ENCODE measurements around the gene DLGAP5. TPM values are rescaled to one million over a fixed set of nuclear protein-coding genes. Genes with fewer than 3 reads are reported as not detected.

The DLGAP5 gene
- total RNA-seq, 1 donor from 2014 or later: 1.2 TPM

DNA sequence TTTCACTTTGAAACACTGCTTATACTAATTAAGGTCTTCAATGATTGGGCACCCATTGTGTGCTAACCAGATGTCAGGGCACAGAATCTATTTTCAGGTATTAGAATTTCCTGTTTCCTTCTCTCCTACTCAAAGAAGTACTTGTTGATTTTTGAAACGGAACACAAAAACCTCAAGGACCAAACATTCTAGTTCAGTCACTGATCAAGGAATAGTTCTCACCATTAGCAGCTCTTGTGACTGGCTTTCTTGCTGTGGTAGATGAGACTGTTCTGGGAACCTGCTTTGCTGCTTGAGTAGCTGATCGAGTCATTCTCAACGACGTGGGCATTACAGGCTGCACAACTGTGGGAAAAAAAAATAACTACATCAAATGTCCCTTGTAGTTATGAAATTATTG is 11.0 kb downstream of the DLGAP5 start:
- DNase-seq (ENCODE audit: low spot score): no peak

GRCh38 chr14:55180006-55180405 is 11.4 kb downstream of the DLGAP5 start:
- DNase-seq (ENCODE audit: low spot score): no peak

GRCh38 chr14:55170526-55170925 is 20.9 kb downstream of the DLGAP5 start:
- no peak for DNase-seq (ENCODE audit: low spot score)

- DNase-seq (ENCODE audit: low spot score): no peak
Measured at GRCh38 chr14:55160989-55161388, 30.4 kb downstream of the DLGAP5 start.

- DNase-seq (ENCODE audit: low spot score): no peak
Measured at GRCh38 chr14:55158412-55158811, 33.0 kb downstream of the DLGAP5 start.

DNA sequence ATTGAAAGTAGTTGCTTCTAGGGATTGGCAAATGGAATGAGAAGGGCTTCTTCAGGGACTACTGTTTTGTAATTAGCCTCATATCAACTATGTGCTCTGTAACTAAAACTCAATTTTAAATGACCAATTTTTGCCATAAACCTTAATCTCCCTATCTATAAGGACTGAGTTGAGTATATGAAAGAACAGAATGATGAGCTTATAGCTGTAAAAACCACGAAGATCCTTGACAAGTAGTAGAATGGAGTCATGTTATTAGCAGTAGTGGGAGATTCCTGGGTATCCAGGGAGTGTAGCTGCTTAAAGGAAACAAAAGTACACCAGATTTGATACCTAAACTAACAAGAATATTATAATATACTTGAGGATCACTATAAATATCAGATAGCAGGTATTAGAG is 34.3 kb downstream of the DLGAP5 start:
- no peak for DNase-seq (ENCODE audit: low spot score)

GRCh38 chr14:55153951-55154350 is 37.4 kb downstream of the DLGAP5 start:
- DNase-seq (ENCODE audit: low spot score): no peak

DNA sequence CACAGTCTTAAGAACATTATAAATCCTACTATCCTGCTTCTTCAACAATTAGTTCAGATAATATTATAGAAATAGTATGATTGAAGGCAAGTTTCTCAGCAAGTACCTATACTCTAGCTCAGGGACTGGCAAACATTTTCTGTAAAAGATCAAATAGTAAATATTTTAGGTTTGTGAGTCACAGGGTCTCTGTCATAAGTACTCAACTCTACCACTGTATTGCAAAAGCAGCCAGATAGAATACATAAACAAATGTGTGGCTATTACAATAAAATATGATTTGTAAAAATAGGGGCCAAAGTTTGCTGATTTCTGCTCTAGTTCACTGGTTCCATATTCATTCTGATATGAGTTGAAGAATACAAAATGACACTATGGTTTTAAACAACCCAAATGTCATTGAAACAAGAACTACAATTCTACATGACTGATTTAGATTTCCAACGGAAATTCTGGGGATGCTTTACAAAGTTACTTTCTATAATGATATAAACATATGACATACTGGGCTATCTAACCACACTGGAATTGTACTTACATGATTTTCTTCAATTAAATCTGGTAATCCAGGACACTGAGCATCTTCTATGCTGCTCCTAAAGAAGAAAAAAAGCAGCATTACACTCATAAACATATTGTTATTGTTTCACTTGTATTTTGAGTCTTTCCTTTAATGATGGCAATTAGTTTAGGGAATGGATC is 39.2 kb downstream of the DLGAP5 start:
- DNase-seq (ENCODE audit: low spot score): no peak

DNA sequence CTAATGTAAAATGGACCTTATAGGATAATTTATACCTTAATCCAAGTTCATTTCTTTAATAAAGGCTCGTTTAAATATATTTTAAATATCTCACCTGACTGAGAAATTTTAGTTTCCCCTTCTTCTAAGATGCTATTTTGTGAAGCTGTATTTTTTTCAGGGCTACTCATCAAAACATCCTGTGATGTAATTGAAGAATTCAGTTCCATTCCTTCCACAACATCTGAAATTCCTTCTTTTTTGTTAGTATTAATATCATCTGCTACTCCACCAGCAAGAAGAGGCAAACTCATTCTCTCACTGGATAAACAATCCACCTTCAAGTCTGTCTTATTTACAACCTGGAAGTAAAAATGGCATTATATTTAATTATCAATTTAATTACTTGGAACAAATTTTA is 39.8 kb downstream of the DLGAP5 start:
- DNase-seq (ENCODE audit: low spot score): no peak

DNA sequence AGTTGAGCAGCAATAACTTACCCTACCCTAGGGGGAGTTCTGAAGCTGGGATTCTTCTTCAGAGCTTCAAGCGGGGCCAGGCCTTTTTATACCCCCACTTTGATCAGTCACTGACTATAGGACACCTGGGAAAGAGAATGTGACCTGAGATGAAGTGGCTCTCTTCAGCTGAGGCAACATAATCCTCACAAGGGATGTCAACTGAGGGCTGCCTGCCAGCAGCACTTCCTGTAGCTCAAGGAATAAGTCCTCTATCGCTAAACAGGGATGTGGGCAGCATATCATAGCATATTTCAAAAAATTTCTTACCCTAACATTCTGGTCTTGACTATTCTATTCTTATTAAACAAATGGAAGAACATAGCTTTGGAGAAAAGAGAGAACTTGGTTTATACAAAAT is 45.0 kb downstream of the DLGAP5 start:
- DNase-seq (ENCODE audit: low spot score): no peak

DNA sequence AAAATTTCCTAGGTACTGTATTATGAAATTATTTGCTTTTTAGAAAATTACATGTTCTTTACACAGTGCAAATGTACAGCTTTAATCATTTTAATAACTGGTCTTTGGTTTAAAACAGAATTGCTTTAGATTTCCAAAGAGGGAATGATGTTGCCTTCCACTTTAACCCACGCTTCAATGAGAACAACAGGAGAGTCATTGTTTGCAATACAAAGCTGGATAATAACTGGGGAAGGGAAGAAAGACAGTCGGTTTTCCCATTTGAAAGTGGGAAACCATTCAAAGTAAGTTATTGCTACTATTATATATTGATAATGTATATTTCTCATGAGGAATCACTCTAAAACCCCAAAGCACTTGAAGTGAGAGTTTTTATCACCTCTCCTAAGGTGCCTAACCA is 48.9 kb downstream of the DLGAP5 start:
- DNase-seq (ENCODE audit: low spot score): no peak

DNA sequence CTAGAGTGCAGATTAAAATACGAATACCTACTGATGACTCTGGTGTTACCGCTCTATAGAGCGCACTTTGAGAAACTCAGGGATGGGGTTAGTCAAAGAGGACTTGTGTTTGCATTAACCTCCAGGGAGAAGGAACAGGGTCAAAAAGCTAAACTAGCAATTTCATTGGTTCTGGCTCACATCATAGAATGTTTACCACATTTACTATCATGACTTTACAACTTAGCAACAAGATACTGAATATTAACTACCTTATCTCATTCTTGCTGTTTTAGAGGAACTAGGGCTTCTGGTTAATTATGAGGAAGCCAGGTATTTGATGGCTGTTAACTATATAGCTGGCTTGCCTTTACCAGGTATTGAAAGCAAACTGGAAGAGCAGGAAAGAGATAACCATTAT is 49.6 kb downstream of the DLGAP5 start:
- no peak for DNase-seq (ENCODE audit: low spot score)

GRCh38 chr14:55139696-55140509 is 51.5 kb downstream of the DLGAP5 start:
- no peak for DNase-seq (ENCODE audit: low spot score)

DNA sequence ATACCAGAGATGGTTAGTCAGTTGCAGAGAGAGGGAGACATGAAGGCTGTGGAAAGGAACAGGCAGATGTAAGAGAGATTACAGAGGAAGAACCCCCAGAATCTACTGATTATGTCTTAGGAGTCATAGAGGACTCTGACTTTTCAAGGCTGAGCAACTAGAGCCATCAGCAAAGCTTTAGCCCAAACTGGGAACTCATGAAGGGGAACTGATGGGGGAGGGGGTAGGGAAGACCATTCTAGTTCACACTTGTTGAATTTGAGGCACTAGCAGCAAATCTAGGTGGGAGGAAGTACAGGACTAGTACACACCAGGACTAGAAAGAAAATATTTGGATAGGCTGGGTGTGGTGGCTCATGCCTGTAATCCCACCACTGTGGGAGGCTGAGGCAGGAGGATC is 52.2 kb downstream of the DLGAP5 start:
- no peak for DNase-seq (ENCODE audit: low spot score)

- DNase-seq (ENCODE audit: low spot score): no peak
Measured at GRCh38 chr14:55138091-55138490, 53.3 kb downstream of the DLGAP5 start.

DNA sequence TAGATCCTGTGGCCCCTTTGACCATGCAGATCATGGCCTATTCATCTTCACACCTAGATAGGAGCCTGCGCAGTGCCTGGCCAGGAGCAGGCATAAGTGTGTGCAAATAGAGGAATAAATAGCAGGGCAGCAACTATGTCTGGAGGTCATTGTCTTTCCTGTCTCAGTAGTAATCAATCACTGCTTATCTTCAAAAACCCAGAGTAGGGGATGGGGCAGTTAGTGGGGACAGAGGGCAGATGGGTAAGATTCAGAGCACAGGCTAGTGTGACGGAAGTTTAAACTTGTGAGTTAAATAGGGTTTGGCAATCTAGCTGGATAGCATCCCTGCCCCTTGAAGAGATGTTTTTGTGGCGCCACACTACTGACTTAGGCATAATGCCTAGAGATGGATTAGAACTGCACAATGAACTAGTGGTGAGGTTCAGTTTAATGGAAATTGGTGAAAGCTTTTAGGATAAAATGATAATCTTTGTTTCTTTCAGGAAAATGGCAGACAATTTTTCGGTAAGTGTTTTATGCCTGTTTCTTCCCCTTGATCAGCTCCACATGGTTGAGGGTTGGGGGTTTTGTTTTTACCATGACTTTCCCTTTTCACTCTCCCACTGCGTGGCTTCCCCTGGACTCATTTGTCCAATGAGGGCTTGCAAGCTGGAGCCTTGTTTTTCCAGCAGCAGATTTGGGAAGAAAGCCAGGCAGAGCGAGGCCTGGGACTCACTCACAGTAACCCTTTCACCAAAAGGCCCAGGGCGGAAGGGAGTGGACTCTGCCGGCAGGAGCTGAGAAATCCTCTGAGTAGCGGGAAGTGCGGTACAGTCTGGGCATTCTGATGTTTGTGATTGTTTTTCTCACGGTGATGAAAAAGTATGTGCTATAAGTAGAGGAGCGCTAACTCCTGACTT is 54.2 kb downstream of the DLGAP5 start:
- peak; percentile 58 for DNase-seq (ENCODE audit: low spot score)

- DNase-seq (ENCODE audit: low spot score): no peak
Measured at GRCh38 chr14:55136241-55136640, 55.1 kb downstream of the DLGAP5 start.

DNA sequence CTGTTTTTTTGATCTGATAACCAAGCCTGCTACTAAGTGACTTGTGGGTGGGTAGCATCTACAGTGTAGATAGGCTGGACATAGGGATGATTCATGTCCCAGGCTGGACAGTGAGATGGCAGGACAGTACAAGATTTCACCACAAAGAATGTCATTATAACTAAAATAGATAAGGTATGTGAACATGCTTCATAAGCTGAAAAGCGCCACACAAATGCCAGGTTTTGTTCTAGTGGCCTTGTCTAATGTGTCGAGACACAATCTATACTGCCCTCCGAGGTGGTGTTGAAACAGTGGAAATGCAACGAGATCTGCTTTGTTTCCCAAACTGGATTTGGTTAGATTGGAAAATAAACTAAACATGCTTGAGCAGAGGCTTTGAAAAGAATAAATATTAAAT is 58.0 kb downstream of the DLGAP5 start:
- DNase-seq (ENCODE audit: low spot score): no peak

DNA sequence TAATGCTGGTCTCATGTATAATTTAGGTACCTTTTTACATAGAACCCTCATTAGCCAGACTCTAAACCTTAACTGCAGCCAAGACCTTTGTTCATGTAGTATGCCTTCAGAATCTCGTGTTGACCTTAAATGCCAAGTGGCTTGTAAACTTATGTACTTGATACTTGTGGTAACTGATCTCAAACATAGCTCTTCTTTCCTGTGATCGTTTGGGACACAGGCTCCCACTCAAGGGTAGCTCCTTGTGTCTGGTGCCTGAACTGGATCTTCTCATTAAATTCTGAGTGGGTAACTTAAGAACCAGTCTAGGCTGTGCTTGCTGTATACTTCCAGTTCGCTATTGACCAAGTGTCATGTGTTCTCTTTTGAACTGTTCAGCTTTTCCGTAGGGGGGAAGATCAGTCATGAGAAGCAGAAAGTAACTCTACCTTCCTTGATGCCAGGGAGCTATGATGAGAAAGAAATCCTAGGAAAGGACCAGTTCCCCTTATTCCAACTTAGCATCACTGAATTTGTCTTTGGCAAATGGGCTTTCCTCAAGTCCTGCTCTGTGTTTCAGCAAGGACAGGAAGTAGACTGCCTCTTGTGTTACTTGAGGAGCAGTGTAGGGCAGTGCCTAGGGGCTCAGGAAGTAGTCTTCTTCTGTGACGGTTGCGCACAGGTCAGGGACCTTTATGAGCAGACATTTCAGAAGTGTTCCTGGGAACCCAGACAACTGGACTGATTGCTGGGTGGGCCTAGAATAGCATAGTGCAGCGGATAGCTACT is 59.8 kb downstream of the DLGAP5 start:
- DNase-seq (ENCODE audit: low spot score): no peak

- no peak for DNase-seq (ENCODE audit: low spot score)
Measured at GRCh38 chr14:55130196-55130550, 61.2 kb downstream of the DLGAP5 start.

DNA sequence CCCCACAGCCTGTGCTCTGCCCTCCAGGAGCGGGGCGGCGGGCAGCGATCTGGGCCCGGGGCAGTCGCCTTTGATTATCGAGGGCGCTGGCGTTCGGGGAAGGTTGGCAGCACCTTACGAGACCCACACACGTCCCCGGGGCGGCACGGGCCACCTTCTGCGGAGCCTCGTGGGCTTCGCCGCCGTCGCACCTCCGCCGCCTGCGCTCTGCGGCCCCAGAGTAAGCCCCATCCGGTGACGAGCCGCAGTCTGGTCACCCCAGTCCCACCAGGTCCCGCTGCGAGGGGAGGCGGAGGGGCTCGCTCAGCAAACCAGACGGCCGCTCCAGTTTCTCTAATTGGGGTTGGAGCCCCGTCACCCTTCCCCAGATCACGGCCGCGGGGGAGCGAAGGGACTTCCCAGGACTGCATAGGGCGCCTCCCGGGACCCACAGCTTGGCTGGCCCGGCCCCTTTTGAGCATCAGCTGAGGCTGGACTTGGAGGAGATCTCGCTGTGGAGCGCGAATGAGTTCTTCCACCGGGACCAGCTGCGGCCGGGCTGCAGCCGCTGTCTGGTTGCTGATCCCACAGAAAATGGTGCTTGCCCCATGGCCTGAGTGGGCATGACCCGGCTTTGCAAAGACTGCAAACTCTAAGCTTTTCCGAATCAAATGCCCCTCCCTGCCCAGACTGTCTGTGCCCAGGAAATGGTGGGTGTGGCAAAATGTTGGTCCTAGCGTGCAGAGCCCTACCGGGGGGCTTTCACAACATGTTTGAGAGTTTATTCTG is 61.8 kb downstream of the DLGAP5 start:
- DNase-seq (ENCODE audit: low spot score): peak; percentile 54
